H1 (cell line): Measurements from ENCODE around the gene NEDD4. TPM values are rescaled to one million over a fixed set of nuclear protein-coding genes. Genes with fewer than 3 reads are reported as not detected.

Source experiments
- BACH1 ChIP-seq: IDR thresholded peaks from 2 replicates; pipeline ENCODE4 v1.6.1; 2012; ENCODE audit warnings: low read length, improper control_type of control experiment
- GTF2F1 ChIP-seq: IDR thresholded peaks from 2 replicates; pipeline ENCODE4 v1.6.1; 2012; ENCODE audit warnings: low read depth, low read length, improper control_type of control experiment, borderline replicate concordance
- HDAC2 ChIP-seq, 2 experiments: fragments of 300-600 bp in 1 of 2; sonication (generic) in 1 of 2; IDR thresholded peaks; 2 replicates each; pipeline ENCODE4 v1.6.1; 2011 to 2012; ENCODE audit warnings: low read depth in 2 of 2, low read length in 2 of 2, mild to moderate bottlenecking in 2 of 2, moderate library complexity in 2 of 2, borderline replicate concordance in 1 of 2, inconsistent platforms in 1 of 2
- KDM4A ChIP-seq: IDR thresholded peaks from one replicate; pipeline ENCODE4 v1.7.1; 2012; ENCODE audit warnings: low read depth, mild to moderate bottlenecking, moderate library complexity, low read length, inconsistent platforms; ENCODE audit not compliant: severe bottlenecking
- KDM5A ChIP-seq: fragments of 200-600 bp; IDR thresholded peaks from 2 replicates; pipeline ENCODE4 v1.7.1; 2012; ENCODE audit warnings: mild to moderate bottlenecking, low read length, inconsistent platforms, mixed read lengths
- MAX ChIP-seq: IDR thresholded peaks from 2 replicates; pipeline ENCODE4 v1.6.1; 2012; ENCODE audit warnings: inconsistent platforms
- NRF1 ChIP-seq: IDR thresholded peaks from 2 replicates; pipeline ENCODE4 v1.6.1; 2011; ENCODE audit warnings: mild to moderate bottlenecking, low read depth, low read length, improper control_type of control experiment
- polyA plus RNA-seq, 7 experiments: library from polyadenylated mRNA; depleted of rRNA in 3 of 7; stranded (reverse) in 5 of 7; unstranded in 2 of 7; fragments of >200 nt in 5 of 7; fragments of 200-250 nt in 2 of 7; gene quantifications; 1 replicate in 5 of 7; 2 replicates in 1 of 7; 4 replicates in 1 of 7; pipeline versions ENCODE4 v1.2.1 to v1.2.3, GENCODE V29; 2011 to 2013; ENCODE audit warnings: missing spikeins in 2 of 7, mixed read lengths in 2 of 7
- total RNA-seq: library from RNA; stranded (reverse); fragmentation: NEBNext Ultra II Directional; extraction: Animal tissue kit (Norgen Biotek cat#: 25700); gene quantifications from 2 replicates; pipeline ENCODE4 v1.2.1, GENCODE V29; 2021

NEDD4 gene
- total and polyA plus RNA-seq, 2 of the 8 experiments (the other 6 are each of a cell fraction or from before 2014, with no cell fraction given) = 0.95 to 3.9 TPM

GRCh38 chr15:56031402-56031801, 38.0 kb upstream of the NEDD4 start (continued):
- TF ChIP-seq KDM5A (no peak), GTF2F1 (no peak), MAX (no peak), HDAC2 (IDR thresholded peaks at IDR 0.05; ENCODE audit: borderline replicate concordance in 1 of 2, low read depth in 2 of 2, low read length in 2 of 2) (no peak), NRF1 (no peak), KDM4A (no peak), BACH1 (no peak)
